HEK293 (cell line): ENCODE measurements around the gene WDR76.

Source experiments
- CTCF ChIA-PET: fragments of 350-600 bp; formaldehyde crosslinking; extraction: SDS; loops from one replicate; lab custom pipeline; 2021; ENCODE audit warnings: antibody characterized with exemption; lab: Yijun Ruan, JAX
- POLR2A ChIA-PET: fragments of 300-600 bp; formaldehyde crosslinking; extraction: SDS; loops from one replicate; lab custom pipeline; 2020; ENCODE audit warnings: antibody characterized with exemption, inconsistent platforms; lab: Yijun Ruan, JAX
- H3K27ac ChIP-seq: fragments of 200-500 bp; sonication (Bioruptor generic); 2 replicates; pipeline ENCODE4 v1.5.1; 2014; ENCODE audit warnings: low read depth, low read length, control low read depth, inconsistent platforms; ENCODE audit errors: extremely low read depth
- H3K36me3 ChIP-seq, 2 experiments: fragments of 200-500 bp in 1 of 2; sonication (Bioruptor generic) in 1 of 2; 1 replicate in 1 of 2; 2 replicates in 1 of 2; pipeline ENCODE4 v1.5.1; 2014 to 2017; ENCODE audit warnings: inconsistent platforms in 2 of 2, low read length in 2 of 2; ENCODE audit not compliant: control insufficient read depth in 2 of 2, insufficient read depth in 1 of 2
- H3K4me1 ChIP-seq: fragments of 200-500 bp; sonication (Bioruptor generic); 2 replicates; pipeline ENCODE4 v1.5.1; 2014; ENCODE audit warnings: mild to moderate bottlenecking, low read length, inconsistent platforms; ENCODE audit not compliant: control insufficient read depth, insufficient read depth
- H3K4me3 ChIP-seq: 2 replicates; pipeline ENCODE4 v1.5.1; 2011; ENCODE audit warnings: low read depth, mild to moderate bottlenecking, control low read depth, low read length, moderate library complexity
- H3K9me3 ChIP-seq: fragments of 200-500 bp; sonication (Bioruptor generic); 2 replicates; pipeline ENCODE4 v1.5.1; 2014; ENCODE audit warnings: low read depth, low read length, inconsistent platforms; ENCODE audit not compliant: control insufficient read depth, insufficient read depth
- AEBP2 ChIP-seq: fragments of 450-650 bp; formaldehyde crosslinking; IDR thresholded peaks from 2 replicates; pipeline ENCODE4 v1.5.1; 2016; ENCODE audit warnings: missing biosample characterization, missing genetic modification characterization, borderline replicate concordance
- ATF2 ChIP-seq: fragments of 450-650 bp; formaldehyde crosslinking; IDR thresholded peaks from 2 replicates; pipeline ENCODE4 v1.5.1; 2016; ENCODE audit warnings: missing biosample characterization, missing genetic modification characterization, low read depth
- CTCF ChIP-seq: fragments of 450-650 bp; formaldehyde crosslinking; IDR thresholded peaks from 2 replicates; pipeline ENCODE4 v1.5.1; 2016; ENCODE audit warnings: missing biosample characterization, missing genetic modification characterization
- EGR2 ChIP-seq: fragments of 450-650 bp; formaldehyde crosslinking; IDR thresholded peaks from 2 replicates; pipeline ENCODE4 v1.5.1; 2016; ENCODE audit warnings: low read depth, missing biosample characterization, missing genetic modification characterization
- HIC1 ChIP-seq: fragments of 450-650 bp; formaldehyde crosslinking; IDR thresholded peaks from 2 replicates; pipeline ENCODE4 v1.5.1; 2016; ENCODE audit warnings: missing biosample characterization, missing genetic modification characterization
- SETDB1 ChIP-seq: IDR thresholded peaks from one replicate; pipeline ENCODE4 v1.6.1; 2017; ENCODE audit warnings: mild to moderate bottlenecking, low read length, moderate library complexity, mixed read lengths; ENCODE audit not compliant: insufficient read length
- YY2 ChIP-seq: fragments of 450-650 bp; formaldehyde crosslinking; IDR thresholded peaks from 2 replicates; pipeline ENCODE4 v1.5.1; 2016; ENCODE audit warnings: missing biosample characterization, missing genetic modification characterization
- ZBTB26 ChIP-seq: fragments of 450-650 bp; formaldehyde crosslinking; optimal IDR thresholded peaks from 2 replicates; pipeline ENCODE3; 2016; ENCODE audit warnings: missing biosample characterization, mild to moderate bottlenecking, missing genetic modification characterization
- ZBTB8A ChIP-seq: fragments of 450-650 bp; formaldehyde crosslinking; IDR thresholded peaks from 2 replicates; pipeline ENCODE4 v1.5.1; 2016; ENCODE audit warnings: missing biosample characterization, missing genetic modification characterization
- ZFHX2 ChIP-seq: fragments of 450-650 bp; formaldehyde crosslinking; conservative IDR thresholded peaks from 2 replicates; pipeline ENCODE4 v1.5.1; 2016; ENCODE audit warnings: missing biosample characterization, missing genetic modification characterization
- ZNF221 ChIP-seq: fragments of 450-650 bp; formaldehyde crosslinking; IDR thresholded peaks from 2 replicates; pipeline ENCODE4 v1.5.1; 2017; ENCODE audit warnings: missing biosample characterization, missing genetic modification characterization, borderline replicate concordance
- ZNF302 ChIP-seq: fragments of 450-650 bp; formaldehyde crosslinking; IDR thresholded peaks from 2 replicates; pipeline ENCODE4 v1.5.1; 2016; ENCODE audit warnings: missing biosample characterization, missing genetic modification characterization, low read depth
- ZNF311 ChIP-seq: fragments of 450-650 bp; formaldehyde crosslinking; IDR thresholded peaks from 2 replicates; pipeline ENCODE4 v1.5.1; 2017; ENCODE audit warnings: missing biosample characterization, missing genetic modification characterization, borderline replicate concordance
- ZNF366 ChIP-seq: fragments of 450-650 bp; formaldehyde crosslinking; conservative IDR thresholded peaks from 2 replicates; pipeline ENCODE4 v1.5.1; 2016; ENCODE audit warnings: missing biosample characterization, missing genetic modification characterization
- ZNF423 ChIP-seq: fragments of 450-650 bp; formaldehyde crosslinking; IDR thresholded peaks from 2 replicates; pipeline ENCODE4 v1.5.1; 2016; ENCODE audit warnings: missing biosample characterization, missing genetic modification characterization
- ZNF514 ChIP-seq: fragments of 450-650 bp; formaldehyde crosslinking; IDR thresholded peaks from 2 replicates; pipeline ENCODE4 v1.5.1; 2016; ENCODE audit warnings: missing biosample characterization, missing genetic modification characterization
- ZNF571 ChIP-seq: fragments of 450-650 bp; formaldehyde crosslinking; IDR thresholded peaks from 2 replicates; pipeline ENCODE4 v1.5.0; 2017; ENCODE audit warnings: missing biosample characterization, missing genetic modification characterization
- ZNF654 ChIP-seq: fragments of 450-650 bp; formaldehyde crosslinking; IDR thresholded peaks from 2 replicates; pipeline ENCODE4 v1.5.1; 2016; ENCODE audit warnings: low read depth, missing biosample characterization, missing genetic modification characterization
- ZNF664 ChIP-seq: fragments of 450-650 bp; formaldehyde crosslinking; IDR thresholded peaks from 2 replicates; pipeline ENCODE4 v1.5.1; 2016; ENCODE audit warnings: missing biosample characterization, missing genetic modification characterization

Gene WDR76

GRCh38 chr15:43908516-43909050, 81.8 kb downstream of the WDR76 start:
- POLR2A ChIA-PET: no interaction called here
- H3K4me3 ChIP-seq: no peak overlapping the region
- no peaks in the 10 kb centered on the region for H3K4me1 ChIP-seq
- no peak overlapping the region for H3K27ac ChIP-seq
- no peak for TF ChIP-seq ZNF311 (tag by site-specific recombination)
- no peak for TF ChIP-seq ZNF514 (tag by site-specific recombination)
- TF ChIP-seq AEBP2 (tag by site-specific recombination): no peak
- no peak for TF ChIP-seq ZNF366
- TF ChIP-seq ATF2 (tag by site-specific recombination): no peak
- no peak for TF ChIP-seq ZNF423 (tag by site-specific recombination)
- no peak for TF ChIP-seq ZBTB26 (tag by site-specific recombination)
- CTCF ChIA-PET: no interaction called here
- H3K36me3 ChIP-seq: peaks cover 0 to 7% of the 10 kb centered on the region in 2 experiments; a peak in 2 of 3 replicates
- H3K9me3 ChIP-seq: no peaks in the 10 kb centered on the region

GRCh38 chr15:43911235-43911781, 84.5 kb downstream of the WDR76 start:
- POLR2A ChIA-PET: no interaction called here
- no peak overlapping the region for H3K4me3 ChIP-seq
- CTCF ChIA-PET: no interaction called here
- no peaks in the 10 kb centered on the region for H3K4me1 ChIP-seq
- H3K9me3 ChIP-seq: no peaks in the 10 kb centered on the region
- H3K36me3 ChIP-seq: peaks cover 0 to 3% of the 10 kb centered on the region in 2 experiments; a peak in 1 of 3 replicates
- TF ChIP-seq ZBTB8A (tag by site-specific recombination) (no peak), CTCF (tag by site-specific recombination) (no peak), ZNF664 (tag by site-specific recombination) (no peak), ZNF571 (tag by site-specific recombination) (no peak), ZNF302 (no peak)
- H3K27ac ChIP-seq: no peak overlapping the region

GRCh38 chr15:43912208-43912607, 85.4 kb downstream of the WDR76 start:
- Histone ChIP-seq H3K9me3 (no peaks in the 10 kb centered on the region), H3K36me3 (peaks cover 0 to 3% of the 10 kb centered on the region in 2 experiments; a peak in 1 of 3 replicates), H3K4me3 (no peak overlapping the region), H3K4me1 (no peaks in the 10 kb centered on the region), H3K27ac (no peak overlapping the region)
- ChIA-PET POLR2A (no interaction called here), CTCF (no interaction called here)
- TF ChIP-seq ZNF654 (tag by site-specific recombination): no peak
- TF ChIP-seq EGR2 (tag by site-specific recombination): peak; percentile 86
- no peak for TF ChIP-seq ZNF221 (tag by site-specific recombination)
- TF ChIP-seq YY2 (tag by site-specific recombination): no peak
- peak; percentile 89 for TF ChIP-seq ZFHX2
- TF ChIP-seq HIC1 (tag by site-specific recombination): no peak
- no peak for TF ChIP-seq SETDB1
